ENCODE data around the gene LMOD2.

The LMOD2 gene

GRCh38 chr7:123677061-123677715 is 21.5 kb downstream of the LMOD2 start:
- no peak for DNase-seq (ENCODE audit: low read depth)
- TF ChIP-seq CTCF (conservative IDR thresholded peaks at IDR 0.05; ENCODE audit: low read length) = no peak
- no peak overlapping the region for H3K4me3 ChIP-seq (ENCODE audit: low read length)

DNA sequence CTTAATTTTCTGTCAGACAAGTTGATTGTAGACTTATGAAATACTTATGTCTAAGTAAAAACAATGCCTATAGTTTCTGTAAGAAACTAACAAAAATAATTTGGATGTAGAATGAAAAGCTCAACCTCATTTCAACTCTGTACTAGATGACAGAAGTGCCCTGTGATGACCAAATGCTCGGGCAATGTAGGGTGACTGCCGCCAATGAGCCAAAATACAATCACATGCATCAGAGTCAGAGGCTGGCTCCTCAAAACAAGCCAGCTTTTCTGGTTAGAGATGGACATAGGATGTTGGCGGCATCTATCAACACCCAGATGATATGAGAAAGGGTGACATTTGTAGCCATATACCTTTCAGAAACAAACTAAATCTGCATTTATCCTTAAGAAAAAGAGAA is 23.9 kb downstream of the LMOD2 start:
- no peak for DNase-seq (ENCODE audit: low read depth)
- no peak for TF ChIP-seq CTCF (conservative IDR thresholded peaks at IDR 0.05; ENCODE audit: low read length)
- no peak overlapping the region for H3K4me3 ChIP-seq (ENCODE audit: low read length)

- no peak for TF ChIP-seq CTCF (conservative IDR thresholded peaks at IDR 0.05; ENCODE audit: low read length)
- DNase-seq (ENCODE audit: low read depth) = no peak
- no peak overlapping the region for H3K4me3 ChIP-seq (ENCODE audit: low read length)
Observed at GRCh38 chr7:123680580-123680979, 24.9 kb downstream of the LMOD2 start.

- no peak for TF ChIP-seq CTCF (conservative IDR thresholded peaks at IDR 0.05; ENCODE audit: low read length)
- no peak overlapping the region for H3K4me3 ChIP-seq (ENCODE audit: low read length)
- DNase-seq (ENCODE audit: low read depth) = no peak
Observed at GRCh38 chr7:123681561-123681960, 25.9 kb downstream of the LMOD2 start.

GRCh38 chr7:123682690-123683089 is 27.0 kb downstream of the LMOD2 start:
- peak; percentile 78 for DNase-seq (ENCODE audit: low read depth)
- peak; percentile 71 for TF ChIP-seq CTCF (conservative IDR thresholded peaks at IDR 0.05; ENCODE audit: low read length)
- H3K4me3 ChIP-seq (ENCODE audit: low read length) = no peak overlapping the region

GRCh38 chr7:123687161-123687560 is 31.5 kb downstream of the LMOD2 start:
- no peak overlapping the region for H3K4me3 ChIP-seq (ENCODE audit: low read length)
- no peak for TF ChIP-seq CTCF (conservative IDR thresholded peaks at IDR 0.05; ENCODE audit: low read length)
- no peak for DNase-seq (ENCODE audit: low read depth)

- no peak for TF ChIP-seq CTCF (conservative IDR thresholded peaks at IDR 0.05; ENCODE audit: low read length)
- no peak for DNase-seq (ENCODE audit: low read depth)
Observed at GRCh38 chr7:123687727-123688126, 32.1 kb downstream of the LMOD2 start.

More at GRCh38 chr7:123687727-123688126, 32.1 kb downstream of the LMOD2 start:
- no peak overlapping the region for H3K4me3 ChIP-seq (ENCODE audit: low read length)
